Measurements from ENCODE around the gene PSMA5. TPM values are rescaled to one million over a fixed set of nuclear protein-coding genes. Genes with fewer than 3 reads are reported as not detected.
A peak's percentile ranks its signal among the peaks of the same experiment; 100 is the strongest.

Gene PSMA5
- total RNA-seq, 3 donors from 2014 or later = 67.9 to 103 (median 71.0) TPM

- no peak for TF ChIP-seq CTCF (IDR thresholded peaks at IDR 0.05)
- ATAC-seq (no peak), DNase-seq (no peak)
- H3K4me3 ChIP-seq = no peak overlapping the region
- no peaks in the 10 kb centered on the region for H3K9me3 ChIP-seq
- no peaks in the 10 kb centered on the region for H3K36me3 ChIP-seq (ENCODE audit: low read depth)
- intact Hi-C loops (cut with DNase I, micrococcal nuclease) = no loop called here
- H3K4me1 ChIP-seq (ENCODE audit: low read depth) = peaks cover 7% of the 10 kb centered on the region
These were observed 24.2 kb downstream of the PSMA5 start for GRCh38 chr1:109402025-109402424.

- H3K9me3 ChIP-seq = no peaks in the 10 kb centered on the region
- no peak for DNase-seq
- intact Hi-C loops (cut with DNase I, micrococcal nuclease) = no loop called here
- H3K4me3 ChIP-seq = no peak overlapping the region
- no peak for TF ChIP-seq CTCF (IDR thresholded peaks at IDR 0.05)
- no peaks in the 10 kb centered on the region for H3K36me3 ChIP-seq (ENCODE audit: low read depth)
- H3K4me1 ChIP-seq (ENCODE audit: low read depth) = peaks cover 19% of the 10 kb centered on the region
- ATAC-seq = no peak
These were observed 26.1 kb downstream of the PSMA5 start for GRCh38 chr1:109400035-109400655.

- intact Hi-C loops (cut with DNase I, micrococcal nuclease) = loop anchor here in 1 of 2 donors (5.0 kb wide), 2 partner anchors 122 to 137 kb away; no protein-coding TSS in a partner anchor
- DNase-seq (peak in 1 of 3 donors; percentile 73), ATAC-seq (peak; percentile 39)
- Histone ChIP-seq H3K36me3 (ENCODE audit: low read depth) (no peaks in the 10 kb centered on the region), H3K4me1 (ENCODE audit: low read depth) (peaks cover 20% of the 10 kb centered on the region), H3K9me3 (no peaks in the 10 kb centered on the region), H3K4me3 (no peak overlapping the region)
- no peak for TF ChIP-seq CTCF (IDR thresholded peaks at IDR 0.05)
These were observed 26.8 kb downstream of the PSMA5 start for GRCh38 chr1:109399326-109399957.

GRCh38 chr1:109398343-109399225, 27.7 kb downstream of the PSMA5 start:
- ATAC-seq = peak; percentile 25
- intact Hi-C loops (cut with DNase I, micrococcal nuclease) = loop anchor here in 1 of 2 donors (5.0 kb wide), 2 partner anchors 121 to 136 kb away; no protein-coding TSS in a partner anchor
- no peak for DNase-seq
- Histone ChIP-seq H3K4me3 (peak overlapping the region; percentile 65), H3K9me3 (no peaks in the 10 kb centered on the region), H3K36me3 (ENCODE audit: low read depth) (no peaks in the 10 kb centered on the region), H3K4me1 (ENCODE audit: low read depth) (peaks cover 26% of the 10 kb centered on the region)
- no peak for TF ChIP-seq CTCF (IDR thresholded peaks at IDR 0.05)

- H3K4me1 ChIP-seq (ENCODE audit: low read depth) = peaks cover 33% of the 10 kb centered on the region
- intact Hi-C loops (cut with DNase I, micrococcal nuclease) = loop anchor here in 1 of 2 donors (5.0 kb wide), 2 partner anchors 120 to 135 kb away; no protein-coding TSS in a partner anchor
- no peak for TF ChIP-seq CTCF (IDR thresholded peaks at IDR 0.05)
These were observed 28.5 kb downstream of the PSMA5 start, which contains the start of gene SORT1 for GRCh38 chr1:109397581-109398342. SORT1 (minus strand) TSS chr1:109397918; CDS start chr1:109397892, 26 bp downstream.

More at GRCh38 chr1:109397581-109398342, 28.5 kb downstream of the PSMA5 start, which contains the start of gene SORT1:
- ATAC-seq (peak; percentile 91), DNase-seq (peak; percentile 78 to 87 (median 87))
- Histone ChIP-seq H3K4me3 (peak within 1 kb of the TSS; percentile 65), H3K36me3 (ENCODE audit: low read depth) (no peaks in the 10 kb centered on the region), H3K9me3 (no peaks in the 10 kb centered on the region)
